K562 treated with DMSO at 1 percent for 24 hours (cell line): Measurements from ENCODE around the gene PRR33. TPM values are rescaled to one million over a fixed set of nuclear protein-coding genes. Genes with fewer than 3 reads are reported as not detected.

Source experiments
- total RNA-seq: library from RNA; unstranded; fragments of 300-600 nt; gene quantifications from 2 replicates; pipeline ENCODE4 v1.2.3, GENCODE V29; 2022; ENCODE audit warnings: low read depth; ENCODE audit not compliant: insufficient read depth

PRR33 gene
- total RNA-seq, result not detected in 2 replicates

GRCh38 chr11:1891831-1892115 is at the start of gene PRR33:
PRR33 (minus strand) TSS chr11:1891895; CDS start chr11:1890584, 1,311 bp downstream.

GRCh38 chr11:1919391-1920127 is 27.9 kb upstream of the PRR33 start, which contains the start of gene TNNT3:
TNNT3 (plus strand) TSS chr11:1919703; CDS start chr11:1922875, 3,172 bp downstream.

GRCh38 chr11:1852877-1853276 is 38.8 kb downstream of the PRR33 start, which contains the start of gene LSP1:
LSP1 (plus strand) TSS chr11:1853084; CDS start chr11:1853145, 61 bp downstream.

GRCh38 chr11:1838426-1839144 is 53.1 kb downstream of the PRR33 start, which contains the start of gene TNNI2:
TNNI2 (plus strand) TSS chr11:1838981; CDS start chr11:1839697, 716 bp downstream.

Other genes with a start within 250 kb of the PRR33 start
- not detected in 2 replicates for gene KRTAP5-6, start 194.7 kb downstream of the PRR33 start, total RNA-seq
- 0.21 and 0.44 TPM in 2 replicates for gene IFITM10, start 141.3 kb downstream of the PRR33 start, total RNA-seq
- gene CTSD, start 128.0 kb downstream of the PRR33 start, total RNA-seq, result 408 and 410 TPM in 2 replicates
- not detected in 2 replicates for gene SYT8, start 56.9 kb downstream of the PRR33 start, total RNA-seq
- gene TNNI2, start 52.9 kb downstream of the PRR33 start, total RNA-seq, result not detected in 2 replicates
- not detected in 2 replicates for gene LSP1, start 38.8 kb downstream of the PRR33 start, total RNA-seq
- gene TNNT3, start 27.8 kb upstream of the PRR33 start, total RNA-seq, result not detected in 2 replicates
- 49.5 and 61.6 TPM in 2 replicates for gene MRPL23, start 55.4 kb upstream of the PRR33 start, total RNA-seq
- 1.8 and 4.3 TPM in 2 replicates for gene H19, start 105.9 kb upstream of the PRR33 start, total RNA-seq
- gene IGF2, start 247.5 kb upstream of the PRR33 start, total RNA-seq, result 0.07 TPM in 1 of 2 replicates, not detected in the other